A549 (cell line): ENCODE measurements around the gene PRKRIP1.

ENCODE experiments used
- CEBPB ChIP-seq, 2 experiments: fragments of >200 bp in 1 of 2; sonication (Bioruptor Twin) in 1 of 2; formaldehyde crosslinking in 1 of 2; IDR thresholded peaks; 2 replicates each; pipeline ENCODE4 v1.6.1; 2012 to 2016
- EP300 ChIP-seq, 2 experiments: fragments of >200 bp; sonication (Bioruptor Twin); formaldehyde crosslinking; IDR thresholded peaks; 2 replicates in 1 of 2; 3 replicates in 1 of 2; pipeline ENCODE4 v1.6.1; 2016 to 2017
- ESRRA ChIP-seq: fragments of 150-350 bp; IDR thresholded peaks from 2 replicates; pipeline ENCODE4 v1.6.1; 2014; ENCODE audit warnings: mild to moderate bottlenecking, low read length, borderline replicate concordance
- HOXB5 ChIP-seq: fragments of 250-450 bp; sonication (Bioruptor Pico); IDR thresholded peaks from 2 replicates; pipeline ENCODE4 v1.5.0; 2020; ENCODE audit warnings: mild to moderate bottlenecking, moderate library complexity
- MAZ ChIP-seq: fragments of 150-350 bp; IDR thresholded peaks from 2 replicates; pipeline ENCODE4 v1.6.1; 2014; ENCODE audit warnings: antibody characterized with exemption, low read depth, low read length, borderline replicate concordance
- MYC ChIP-seq: IDR thresholded peaks from 2 replicates; pipeline ENCODE4 v1.6.1; 2012; ENCODE audit warnings: mild to moderate bottlenecking, inconsistent platforms, low read length, improper control_type of control experiment, borderline replicate concordance
- PBX3 ChIP-seq: IDR thresholded peaks from 2 replicates; pipeline ENCODE4 v1.6.1; 2012
- POLR2A ChIP-seq: IDR thresholded peaks from 2 replicates; pipeline ENCODE4 v1.6.1; 2012; ENCODE audit warnings: mild to moderate bottlenecking, low read length
- POLR2AphosphoS2 ChIP-seq: conservative IDR thresholded peaks from 2 replicates; pipeline ENCODE4 v1.6.1; 2012; ENCODE audit warnings: low read length, improper control_type of control experiment, inconsistent platforms
- RCOR1 ChIP-seq: fragments of 150-350 bp; IDR thresholded peaks from 2 replicates; pipeline ENCODE4 v1.6.1; 2014; ENCODE audit warnings: antibody characterized with exemption, low read length, low read depth
- ZFP36 ChIP-seq: fragments of 450-650 bp; IDR thresholded peaks from 2 replicates; pipeline ENCODE4 v1.6.1; 2014; ENCODE audit warnings: borderline replicate concordance; ENCODE audit not compliant: partially characterized antibody
- TF ChIP-seq, protein P1 (sequence below): fragments of >200 bp; sonication (Bioruptor Twin); formaldehyde crosslinking; IDR thresholded peaks from 3 replicates; pipeline ENCODE4 v1.5.1; 2016

- no peak for TF ChIP-seq POLR2A
- no peak for TF ChIP-seq RCOR1
- TF ChIP-seq, protein P1, sequence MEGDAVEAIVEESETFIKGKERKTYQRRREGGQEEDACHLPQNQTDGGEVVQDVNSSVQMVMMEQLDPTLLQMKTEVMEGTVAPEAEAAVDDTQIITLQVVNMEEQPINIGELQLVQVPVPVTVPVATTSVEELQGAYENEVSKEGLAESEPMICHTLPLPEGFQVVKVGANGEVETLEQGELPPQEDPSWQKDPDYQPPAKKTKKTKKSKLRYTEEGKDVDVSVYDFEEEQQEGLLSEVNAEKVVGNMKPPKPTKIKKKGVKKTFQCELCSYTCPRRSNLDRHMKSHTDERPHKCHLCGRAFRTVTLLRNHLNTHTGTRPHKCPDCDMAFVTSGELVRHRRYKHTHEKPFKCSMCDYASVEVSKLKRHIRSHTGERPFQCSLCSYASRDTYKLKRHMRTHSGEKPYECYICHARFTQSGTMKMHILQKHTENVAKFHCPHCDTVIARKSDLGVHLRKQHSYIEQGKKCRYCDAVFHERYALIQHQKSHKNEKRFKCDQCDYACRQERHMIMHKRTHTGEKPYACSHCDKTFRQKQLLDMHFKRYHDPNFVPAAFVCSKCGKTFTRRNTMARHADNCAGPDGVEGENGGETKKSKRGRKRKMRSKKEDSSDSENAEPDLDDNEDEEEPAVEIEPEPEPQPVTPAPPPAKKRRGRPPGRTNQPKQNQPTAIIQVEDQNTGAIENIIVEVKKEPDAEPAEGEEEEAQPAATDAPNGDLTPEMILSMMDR, result no peak
- no peak for TF ChIP-seq ESRRA
- TF ChIP-seq CEBPB (IDR thresholded peaks at IDR 0.05), result no peak
- no peak for TF ChIP-seq EP300 (IDR thresholded peaks at IDR 0.05)
- no peak for TF ChIP-seq MYC
- no peak for TF ChIP-seq ZFP36
- TF ChIP-seq MAZ, result no peak
- no peak for TF ChIP-seq POLR2AphosphoS2
- TF ChIP-seq HOXB5 (CRISPR knock-in tag), result no peak
- no peak for TF ChIP-seq PBX3
Measured at GRCh38 chr7:102451371-102452054, 55.4 kb downstream of the PRKRIP1 start.
